Peyer's patch (tissue), 4 donors: ENCODE results near the gene SNX10. TPM values are rescaled to one million over a fixed set of nuclear protein-coding genes. Genes with fewer than 3 reads are reported as not detected.

ENCODE experiments used
- DNase-seq, 3 donors: peaks; one replicate each; pipeline ENCODE4 v3.0.0-alpha.2; 2017 to 2019
- H3K27ac ChIP-seq, 4 donors: fragments of 200-600 bp; sonication (generic); one replicate each; pipeline ENCODE4 v1.5.1; 2016 to 2019
- H3K27me3 ChIP-seq, 2 donors: fragments of 200-600 bp; sonication (generic); one replicate each; pipeline ENCODE4 v1.5.1; 2019
- H3K36me3 ChIP-seq, 3 donors: fragments of 200-600 bp; sonication (generic); one replicate each; pipeline ENCODE4 v1.5.1; 2016 to 2019
- H3K4me1 ChIP-seq, 4 donors: fragments of 200-600 bp; sonication (generic); one replicate each; pipeline ENCODE4 v1.5.1; 2016 to 2019
- H3K4me3 ChIP-seq, 4 donors: fragments of 200-600 bp; sonication (generic); 1 replicate in 3 of 4; 2 replicates in 1 of 4; pipeline ENCODE4 v1.5.1; 2016 to 2019; ENCODE audit warnings: mild to moderate bottlenecking in 1 of 4
- H3K9me3 ChIP-seq, 4 donors: fragments of 200-600 bp; sonication (generic); one replicate each; pipeline ENCODE4 v1.5.1; 2016 to 2019; ENCODE audit warnings: mild to moderate bottlenecking in 1 of 4
- POLR2A ChIP-seq, 2 donors: fragments of 450-650 bp; IDR thresholded peaks; one replicate each; pipeline ENCODE4 v1.5.1; 2017; ENCODE audit warnings: antibody characterized with exemption in 2 of 2, mild to moderate bottlenecking in 2 of 2, moderate library complexity in 2 of 2
- total RNA-seq, 4 donors: library from RNA; depleted of rRNA; stranded (reverse); fragments of >200 nt; gene quantifications; one replicate each; pipeline ENCODE4 v1.1.0, GENCODE V29; 2016
- TF ChIP-seq, protein P1 (sequence below), 6 experiments: fragments of 450-650 bp in 4 of 6; fragments of 200-600 bp in 2 of 6; sonication (generic) in 1 of 6; IDR thresholded peaks; one replicate each; pipeline ENCODE4 v1.5.1; 2017 to 2019; ENCODE audit warnings: antibody characterized with exemption in 6 of 6, mild to moderate bottlenecking in 3 of 6, moderate library complexity in 1 of 6

Gene SNX10
- total RNA-seq, 4 donors from 2014 or later, result 1.8 to 14.9 (median 2.9) TPM

- Histone ChIP-seq H3K4me1 (no peaks in the 10 kb centered on the region), H3K27ac (no peak overlapping the region), H3K36me3 (no peaks in the 10 kb centered on the region), H3K9me3 (no peaks in the 10 kb centered on the region), H3K4me3 (no peak overlapping the region), H3K27me3 (no peaks in the 10 kb centered on the region)
- DNase-seq, result no peak
- TF ChIP-seq, protein P1, sequence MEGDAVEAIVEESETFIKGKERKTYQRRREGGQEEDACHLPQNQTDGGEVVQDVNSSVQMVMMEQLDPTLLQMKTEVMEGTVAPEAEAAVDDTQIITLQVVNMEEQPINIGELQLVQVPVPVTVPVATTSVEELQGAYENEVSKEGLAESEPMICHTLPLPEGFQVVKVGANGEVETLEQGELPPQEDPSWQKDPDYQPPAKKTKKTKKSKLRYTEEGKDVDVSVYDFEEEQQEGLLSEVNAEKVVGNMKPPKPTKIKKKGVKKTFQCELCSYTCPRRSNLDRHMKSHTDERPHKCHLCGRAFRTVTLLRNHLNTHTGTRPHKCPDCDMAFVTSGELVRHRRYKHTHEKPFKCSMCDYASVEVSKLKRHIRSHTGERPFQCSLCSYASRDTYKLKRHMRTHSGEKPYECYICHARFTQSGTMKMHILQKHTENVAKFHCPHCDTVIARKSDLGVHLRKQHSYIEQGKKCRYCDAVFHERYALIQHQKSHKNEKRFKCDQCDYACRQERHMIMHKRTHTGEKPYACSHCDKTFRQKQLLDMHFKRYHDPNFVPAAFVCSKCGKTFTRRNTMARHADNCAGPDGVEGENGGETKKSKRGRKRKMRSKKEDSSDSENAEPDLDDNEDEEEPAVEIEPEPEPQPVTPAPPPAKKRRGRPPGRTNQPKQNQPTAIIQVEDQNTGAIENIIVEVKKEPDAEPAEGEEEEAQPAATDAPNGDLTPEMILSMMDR (IDR thresholded peaks at IDR 0.05), result no peak
- TF ChIP-seq POLR2A (IDR thresholded peaks at IDR 0.05), result no peak
These were observed 29.2 kb downstream of the SNX10 start for GRCh38 chr7:26320878-26321277.

- Histone ChIP-seq H3K27me3 (no peaks in the 10 kb centered on the region), H3K4me3 (no peak overlapping the region), H3K9me3 (no peaks in the 10 kb centered on the region), H3K36me3 (no peaks in the 10 kb centered on the region), H3K4me1 (no peaks in the 10 kb centered on the region), H3K27ac (no peak overlapping the region)
- no peak for DNase-seq
- TF ChIP-seq POLR2A (IDR thresholded peaks at IDR 0.05), result no peak
- TF ChIP-seq, protein P1 (IDR thresholded peaks at IDR 0.05), result no peak
These were observed 29.8 kb downstream of the SNX10 start for GRCh38 chr7:26321435-26321834.

GRCh38 chr7:26326211-26326610 is 34.5 kb downstream of the SNX10 start:
- TF ChIP-seq POLR2A (IDR thresholded peaks at IDR 0.05), result no peak
- TF ChIP-seq, protein P1 (IDR thresholded peaks at IDR 0.05), result no peak

GRCh38 chr7:26328498-26329390 is 37.1 kb downstream of the SNX10 start:
- Histone ChIP-seq H3K4me1 (peaks cover 0 to 16% (median 0%) of the 10 kb centered on the region in 4 donors), H3K4me3 (no peak overlapping the region), H3K36me3 (no peaks in the 10 kb centered on the region), H3K27ac (peak overlapping the region in 1 of 4 donors; percentile 73), H3K9me3 (no peaks in the 10 kb centered on the region), H3K27me3 (no peaks in the 10 kb centered on the region)
- DNase-seq, result no peak
- no peak for TF ChIP-seq POLR2A (IDR thresholded peaks at IDR 0.05)
- TF ChIP-seq, protein P1 (IDR thresholded peaks at IDR 0.05), result no peak

More at GRCh38 chr7:26326211-26326610, 34.5 kb downstream of the SNX10 start:
- no peak overlapping the region for H3K4me3 ChIP-seq
- no peaks in the 10 kb centered on the region for H3K36me3 ChIP-seq
- no peak overlapping the region for H3K27ac ChIP-seq
- H3K4me1 ChIP-seq, result peaks cover 0 to 16% (median 0%) of the 10 kb centered on the region in 4 donors
- DNase-seq, result no peak
- H3K27me3 ChIP-seq, result no peaks in the 10 kb centered on the region
- H3K9me3 ChIP-seq, result no peaks in the 10 kb centered on the region

GRCh38 chr7:26329520-26330255 is 38.0 kb downstream of the SNX10 start:
- Histone ChIP-seq H3K36me3 (no peaks in the 10 kb centered on the region), H3K4me1 (peaks cover 0 to 16% (median 0%) of the 10 kb centered on the region in 4 donors), H3K9me3 (no peaks in the 10 kb centered on the region), H3K4me3 (no peak overlapping the region), H3K27ac (peak overlapping the region in 1 of 4 donors; percentile 73), H3K27me3 (no peaks in the 10 kb centered on the region)
- no peak for TF ChIP-seq POLR2A (IDR thresholded peaks at IDR 0.05)
- TF ChIP-seq, protein P1 (IDR thresholded peaks at IDR 0.05), result no peak
- peak in 2 of 3 donors; percentile 68 to 74 for DNase-seq
